Lung (tissue), 13 donors: Measurements from ENCODE around the gene EPPIN. TPM values are rescaled to one million over a fixed set of nuclear protein-coding genes. Genes with fewer than 3 reads are reported as not detected.

Source experiments
- ATAC-seq: fragments of 200-7000 bp; cut with Tn5 transposase; one replicate; pipeline ENCODE4 v1.9.1; 2020; ENCODE audit warnings: moderate number of reproducible peaks; ENCODE audit not compliant: insufficient read depth, low FRiP score
- DNase-seq, 3 donors: peaks; one replicate each; pipeline ENCODE4 v3.0.0-alpha.2; 2013 to 2017
- H3K27ac ChIP-seq, 2 donors: one replicate each; pipeline ENCODE4 v1.5.1; 2013; ENCODE audit warnings: mild to moderate bottlenecking in 2 of 2, moderate library complexity in 2 of 2, control low read depth in 1 of 2, inconsistent platforms in 1 of 2, low read depth in 1 of 2, low read length in 1 of 2
- H3K27me3 ChIP-seq, 3 donors: one replicate each; pipeline ENCODE4 v1.5.1; 2013; ENCODE audit warnings: low read length in 2 of 3; ENCODE audit not compliant: control insufficient read depth in 3 of 3, insufficient read depth in 3 of 3
- H3K36me3 ChIP-seq, 4 donors: one replicate each; pipeline ENCODE4 v1.5.1; 2013; ENCODE audit warnings: low read length in 4 of 4, mild to moderate bottlenecking in 1 of 4, moderate library complexity in 1 of 4; ENCODE audit not compliant: control insufficient read depth in 4 of 4, insufficient read depth in 4 of 4
- H3K4me1 ChIP-seq, 5 donors: one replicate each; pipeline ENCODE4 v1.5.1; 2013; ENCODE audit warnings: low read length in 5 of 5, mild to moderate bottlenecking in 2 of 5, moderate library complexity in 1 of 5; ENCODE audit not compliant: control insufficient read depth in 5 of 5, insufficient read depth in 5 of 5
- H3K4me3 ChIP-seq: one replicate; pipeline ENCODE4 v1.5.1; 2013; ENCODE audit warnings: mild to moderate bottlenecking, control low read depth, moderate library complexity
- H3K9ac ChIP-seq, 2 donors: one replicate each; pipeline ENCODE4 v1.5.1; 2013; ENCODE audit warnings: low read length in 2 of 2, control low read depth in 1 of 2; ENCODE audit not compliant: insufficient read depth in 1 of 2
- H3K9me3 ChIP-seq, 4 donors: one replicate each; pipeline ENCODE4 v1.5.1; 2013; ENCODE audit warnings: low read length in 3 of 4, mild to moderate bottlenecking in 1 of 4, moderate library complexity in 1 of 4; ENCODE audit not compliant: control insufficient read depth in 4 of 4, insufficient read depth in 3 of 4
- WGBS, 2 donors: extraction: QIAGEN DNeasy Blood & Tissue Kit; methylation state at CpG; one replicate each; pipeline ENCODE4 v1.1.7; 2013; 5-methylcytosine and 5-hydroxymethylcytosine counted together
- polyA plus RNA-seq, 2 donors: library from polyadenylated mRNA; stranded (reverse); fragments of 200-250 nt; gene quantifications; one replicate each; pipeline ENCODE4 v1.2.1, GENCODE V29; 2013
- small RNA-seq: library from RNA; depleted of rRNA; stranded (forward); fragments of <200 nt; gene quantifications from one replicate; pipeline ENCODE3, GENCODE V24; 2014; ENCODE audit warnings: low replicate concordance
- total RNA-seq, 2 donors: library from RNA; depleted of rRNA in 1 of 2; stranded (reverse); fragments of >200 nt in 1 of 2; gene quantifications; one replicate each; pipeline ENCODE4 v1.2.1, GENCODE V29; 2014 to 2021
- TF ChIP-seq, protein P1 (sequence below): IDR thresholded peaks from 2 replicates; pipeline ENCODE4 v1.5.1; 2012; ENCODE audit warnings: mild to moderate bottlenecking; ENCODE audit errors: control extremely low read depth, extremely low read depth
- donor health status: control.
- donor health status: control.
- donor health status: Bipolar disorder and iron deficiency.
- donor health status: healthy.
- donor health status: DM: yes; HTN: yes; CAD: no.

Gene EPPIN
- total and polyA plus RNA-seq, 4 donors, result 0.09 to 1.3 (median 0.33) TPM

DNA sequence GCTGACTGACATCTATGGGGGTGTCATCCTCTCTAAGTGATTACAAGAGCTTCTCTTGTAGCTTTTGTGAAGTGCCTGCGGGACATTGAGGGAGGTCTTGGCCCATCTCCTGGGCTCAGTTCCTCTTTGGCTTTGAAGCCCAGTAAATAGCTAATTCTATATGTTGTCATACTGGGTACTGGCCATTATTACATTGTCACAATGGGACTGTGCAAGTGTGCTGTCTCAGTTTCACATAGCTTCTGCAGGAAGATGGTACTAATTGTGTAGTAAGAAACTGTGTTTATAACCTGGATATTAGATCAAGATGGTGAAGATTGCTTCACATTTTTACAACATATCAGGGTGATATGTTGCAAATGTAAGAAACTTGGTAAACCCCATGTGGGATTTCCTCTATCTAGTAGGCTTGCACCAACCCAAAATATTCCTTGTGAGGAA, 51.7 kb downstream of the EPPIN start:
- TF ChIP-seq, protein P1, sequence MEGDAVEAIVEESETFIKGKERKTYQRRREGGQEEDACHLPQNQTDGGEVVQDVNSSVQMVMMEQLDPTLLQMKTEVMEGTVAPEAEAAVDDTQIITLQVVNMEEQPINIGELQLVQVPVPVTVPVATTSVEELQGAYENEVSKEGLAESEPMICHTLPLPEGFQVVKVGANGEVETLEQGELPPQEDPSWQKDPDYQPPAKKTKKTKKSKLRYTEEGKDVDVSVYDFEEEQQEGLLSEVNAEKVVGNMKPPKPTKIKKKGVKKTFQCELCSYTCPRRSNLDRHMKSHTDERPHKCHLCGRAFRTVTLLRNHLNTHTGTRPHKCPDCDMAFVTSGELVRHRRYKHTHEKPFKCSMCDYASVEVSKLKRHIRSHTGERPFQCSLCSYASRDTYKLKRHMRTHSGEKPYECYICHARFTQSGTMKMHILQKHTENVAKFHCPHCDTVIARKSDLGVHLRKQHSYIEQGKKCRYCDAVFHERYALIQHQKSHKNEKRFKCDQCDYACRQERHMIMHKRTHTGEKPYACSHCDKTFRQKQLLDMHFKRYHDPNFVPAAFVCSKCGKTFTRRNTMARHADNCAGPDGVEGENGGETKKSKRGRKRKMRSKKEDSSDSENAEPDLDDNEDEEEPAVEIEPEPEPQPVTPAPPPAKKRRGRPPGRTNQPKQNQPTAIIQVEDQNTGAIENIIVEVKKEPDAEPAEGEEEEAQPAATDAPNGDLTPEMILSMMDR, result no peak
- Histone ChIP-seq H3K9ac (no peak overlapping the region), H3K9me3 (peaks cover 0 to 2% (median 0%) of the 10 kb centered on the region in 4 donors), H3K36me3 (no peaks in the 10 kb centered on the region), H3K27me3 (peaks cover 0 to 3% (median 0%) of the 10 kb centered on the region in 3 donors), H3K4me1 (peaks cover 0 to 3% (median 0%) of the 10 kb centered on the region in 5 donors), H3K27ac (no peak overlapping the region), H3K4me3 (no peak overlapping the region)
- WGBS, 2 donors, result 50 to 79% methylated on average over 1 of the region's 1 CpG
- DNase-seq, result no peak
- ATAC-seq, result no peak

Small RNA genes lying within 50 kb of the gene (small RNA-seq; reads per million reads assigned to genes)
- gene AL031663.1 (not detected), gene HSPD1P21 (not detected), gene RNA5SP485 (not detected)

Other genes with a start within 250 kb of the EPPIN start
- under 1 TPM in 1 of 2 donors, not detected in 1; 0.12 TPM for gene RBPJL, start 240.6 kb downstream of the EPPIN start, total RNA-seq
- not detected for gene RBPJL, start 240.6 kb downstream of the EPPIN start, polyA plus RNA-seq
- under 1 TPM; 0.46 to 0.49 TPM for gene MATN4, start 239.1 kb downstream of the EPPIN start, total RNA-seq
- gene MATN4, start 239.1 kb downstream of the EPPIN start, polyA plus RNA-seq, result under 1 TPM; 0.14 to 0.24 TPM
- 100 to 1,000 TPM; 250 to 313 TPM for gene SDC4, start 199.0 kb downstream of the EPPIN start, total RNA-seq
- 100 to 1,000 TPM; 239 to 258 TPM for gene SDC4, start 199.0 kb downstream of the EPPIN start, polyA plus RNA-seq
- gene SYS1, start 184.2 kb downstream of the EPPIN start, total RNA-seq, result 10 to 100 TPM; 21.3 to 45.5 TPM
- 10 to 100 TPM; 24.9 to 57.5 TPM for gene SYS1, start 184.2 kb downstream of the EPPIN start, polyA plus RNA-seq
- gene TP53TG5, start 169.1 kb downstream of the EPPIN start, total RNA-seq, result not detected
- gene TP53TG5, start 169.1 kb downstream of the EPPIN start, polyA plus RNA-seq, result under 1 TPM; 0.03 to 0.28 TPM
- gene DBNDD2, start 139.1 kb downstream of the EPPIN start, total RNA-seq, result 10 to 100 TPM; 11.7 to 61.1 TPM
- gene DBNDD2, start 139.1 kb downstream of the EPPIN start, polyA plus RNA-seq, result 10 to 100 TPM; 54.6 to 75.4 TPM
- gene PIGT, start 131.3 kb downstream of the EPPIN start, total RNA-seq, result 100 to 1,000 TPM in 1 of 2 donors, 10 to 100 TPM in 1; 33.6 to 107 TPM
- gene PIGT, start 131.3 kb downstream of the EPPIN start, polyA plus RNA-seq, result 10 to 100 TPM; 71.6 to 73.0 TPM
- 100 to 1,000 TPM in 1 of 2 donors, 10 to 100 TPM in 1; 62.8 to 499 TPM for gene WFDC2, start 77.6 kb downstream of the EPPIN start, total RNA-seq
- gene WFDC2, start 77.6 kb downstream of the EPPIN start, polyA plus RNA-seq, result 1,000 to 10,000 TPM in 1 of 2 donors, 100 to 1,000 TPM in 1; 547 to 1,020 TPM
- gene SPINT3, start 31.8 kb downstream of the EPPIN start, total RNA-seq, result not detected
- under 1 TPM in 1 of 2 donors, not detected in 1; 0.18 TPM for gene SPINT3, start 31.8 kb downstream of the EPPIN start, polyA plus RNA-seq
- gene WFDC6, start 7.9 kb downstream of the EPPIN start, total RNA-seq, result 1 to 10 TPM in 1 of 2 donors, not detected in 1; 2.3 TPM
- 1 to 10 TPM in 1 of 2 donors, under 1 TPM in 1; 0.24 to 1.0 TPM for gene WFDC6, start 7.9 kb downstream of the EPPIN start, polyA plus RNA-seq
- under 1 TPM in 1 of 2 donors, not detected in 1; 0.26 TPM for gene WFDC8, start 31.9 kb upstream of the EPPIN start, total RNA-seq
- not detected for gene WFDC8, start 31.9 kb upstream of the EPPIN start, polyA plus RNA-seq
- gene WFDC10A, start 82.3 kb upstream of the EPPIN start, total RNA-seq, result not detected
- gene WFDC10A, start 82.3 kb upstream of the EPPIN start, polyA plus RNA-seq, result not detected
- gene WFDC9, start 83.9 kb upstream of the EPPIN start, total RNA-seq, result not detected
- not detected for gene WFDC9, start 83.9 kb upstream of the EPPIN start, polyA plus RNA-seq
- gene WFDC11, start 122.8 kb upstream of the EPPIN start, total RNA-seq, result not detected
- not detected for gene WFDC11, start 122.8 kb upstream of the EPPIN start, polyA plus RNA-seq
- gene WFDC13, start 154.6 kb upstream of the EPPIN start, total RNA-seq, result under 1 TPM in 1 of 2 donors, not detected in 1; 0.17 TPM
- under 1 TPM; 0.03 to 0.10 TPM for gene WFDC13, start 154.6 kb upstream of the EPPIN start, polyA plus RNA-seq
- 1 to 10 TPM in 1 of 2 donors, not detected in 1; 2.0 TPM for gene WFDC10B, start 157.6 kb upstream of the EPPIN start, total RNA-seq
- 1 to 10 TPM; 1.5 to 2.0 TPM for gene WFDC10B, start 157.6 kb upstream of the EPPIN start, polyA plus RNA-seq
- gene SPINT4, start 174.9 kb upstream of the EPPIN start, total RNA-seq, result not detected
- not detected for gene SPINT4, start 174.9 kb upstream of the EPPIN start, polyA plus RNA-seq
- 1 to 10 TPM; 1.8 to 3.6 TPM for gene WFDC3, start 244.5 kb upstream of the EPPIN start, total RNA-seq
- gene WFDC3, start 244.5 kb upstream of the EPPIN start, polyA plus RNA-seq, result 10 to 100 TPM; 11.4 to 20.9 TPM
- gene DNTTIP1, start 244.6 kb upstream of the EPPIN start, total RNA-seq, result 10 to 100 TPM; 21.1 to 38.5 TPM
- gene DNTTIP1, start 244.6 kb upstream of the EPPIN start, polyA plus RNA-seq, result 10 to 100 TPM; 66.4 to 72.1 TPM